ENCODE results near the gene STXBP4. TPM values are rescaled to one million over a fixed set of nuclear protein-coding genes. Genes with fewer than 3 reads are reported as not detected.

The STXBP4 gene, protein sequence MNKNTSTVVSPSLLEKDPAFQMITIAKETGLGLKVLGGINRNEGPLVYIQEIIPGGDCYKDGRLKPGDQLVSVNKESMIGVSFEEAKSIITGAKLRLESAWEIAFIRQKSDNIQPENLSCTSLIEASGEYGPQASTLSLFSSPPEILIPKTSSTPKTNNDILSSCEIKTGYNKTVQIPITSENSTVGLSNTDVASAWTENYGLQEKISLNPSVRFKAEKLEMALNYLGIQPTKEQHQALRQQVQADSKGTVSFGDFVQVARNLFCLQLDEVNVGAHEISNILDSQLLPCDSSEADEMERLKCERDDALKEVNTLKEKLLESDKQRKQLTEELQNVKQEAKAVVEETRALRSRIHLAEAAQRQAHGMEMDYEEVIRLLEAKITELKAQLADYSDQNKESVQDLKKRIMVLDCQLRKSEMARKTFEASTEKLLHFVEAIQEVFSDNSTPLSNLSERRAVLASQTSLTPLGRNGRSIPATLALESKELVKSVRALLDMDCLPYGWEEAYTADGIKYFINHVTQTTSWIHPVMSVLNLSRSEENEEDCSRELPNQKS
- 3.5 to 8.1 TPM (median 4.8 TPM) in 5 replicates for total RNA-seq (2022; extraction: Qiagen RNA extraction)

DNA sequence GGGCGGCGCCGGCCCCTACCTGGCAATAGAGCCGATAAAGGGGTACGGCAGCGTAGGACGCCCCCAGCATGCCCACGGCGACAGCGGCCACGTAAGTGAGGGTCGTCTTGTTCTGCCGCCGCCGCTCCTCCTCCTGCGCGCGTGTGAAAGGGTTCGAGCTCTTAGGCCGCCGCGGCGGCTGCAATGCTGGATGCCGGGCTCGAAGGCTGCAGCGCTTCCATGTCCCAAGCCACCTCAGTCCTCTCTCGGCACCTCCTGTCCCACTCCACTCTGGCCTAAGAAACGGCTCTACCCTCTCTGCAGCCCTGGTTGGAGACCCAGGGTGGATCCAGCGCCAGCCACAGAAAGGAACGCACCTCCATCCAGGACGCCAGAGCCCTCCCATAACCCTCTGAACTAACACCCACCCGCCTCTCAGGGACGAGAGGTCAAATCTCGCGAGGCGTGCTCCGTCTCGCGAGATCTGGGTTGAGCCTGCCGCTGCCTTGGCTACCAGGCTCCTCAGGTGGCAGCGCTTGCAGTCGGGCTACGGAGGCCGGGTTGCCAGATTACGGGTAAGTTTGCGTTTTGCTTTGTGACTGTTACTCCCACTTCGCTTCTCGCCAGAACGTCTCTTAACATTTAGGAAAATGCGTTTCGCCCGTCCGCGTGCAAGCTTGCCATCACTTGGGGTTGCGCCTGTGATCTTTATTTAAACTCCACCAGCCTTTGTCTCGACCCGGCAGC, at the start of gene STXBP4, which contains the start of gene COX11:
STXBP4 (plus strand) TSS at position 504 of the 726 bp plus-strand sequence. CDS start 17,455 bp downstream, outside the sequence.
COX11 (minus strand) TSS at position 393 of the 726 bp plus-strand sequence; CDS start at position 385, 8 bp downstream.

Other genes starting within 250 kb of the STXBP4 start
- gene TOM1L1, start 67.9 kb upstream of the STXBP4 start, total RNA-seq (2022; extraction: Qiagen RNA extraction): 33.6 to 43.7 TPM (median 38.1 TPM) in 5 replicates
- 87.1 to 139 TPM (median 97.1 TPM) in 5 replicates for gene COX11, start 111 bp upstream of the STXBP4 start, total RNA-seq (2022; extraction: Qiagen RNA extraction)

All from A549 treated with CORT108297 at 1 μM for 4 hours (cell line).